A549 (cell line): ENCODE results near the gene IFI44L.

Source experiments
- CTCF ChIP-seq: fragments of >200 bp; sonication (Bioruptor Twin); formaldehyde crosslinking; IDR thresholded peaks from 3 replicates; pipeline ENCODE4 v1.5.1; 2016
- EP300 ChIP-seq, 2 experiments: fragments of >200 bp; sonication (Bioruptor Twin); formaldehyde crosslinking; IDR thresholded peaks; 2 replicates in 1 of 2; 3 replicates in 1 of 2; pipeline ENCODE4 v1.6.1; 2016 to 2017
- MAX ChIP-seq: IDR thresholded peaks from 2 replicates; pipeline ENCODE4 v1.6.1; 2012
- MYC ChIP-seq: IDR thresholded peaks from 2 replicates; pipeline ENCODE4 v1.6.1; 2012; ENCODE audit warnings: mild to moderate bottlenecking, inconsistent platforms, low read length, improper control_type of control experiment, borderline replicate concordance
- POLR2A ChIP-seq: IDR thresholded peaks from 2 replicates; pipeline ENCODE4 v1.6.1; 2012; ENCODE audit warnings: mild to moderate bottlenecking, low read length
- RAD21 ChIP-seq, 2 experiments: fragments of >200 bp in 1 of 2; sonication (Bioruptor Twin) in 1 of 2; formaldehyde crosslinking in 1 of 2; IDR thresholded peaks in 1 of 2; conservative IDR thresholded peaks in 1 of 2; 2 replicates in 1 of 2; 3 replicates in 1 of 2; pipeline ENCODE4 v1.6.1; 2012 to 2018; ENCODE audit warnings: inconsistent platforms in 1 of 2
- RNF2 ChIP-seq: fragments of 200-600 bp; sonication (generic); IDR thresholded peaks from 2 replicates; pipeline ENCODE4 v1.6.1; 2016; ENCODE audit warnings: low read depth, mild to moderate bottlenecking, antibody characterized with exemption, moderate library complexity, borderline replicate concordance

GRCh38 chr1:78676347-78676982 is 56.2 kb downstream of the IFI44L start:
- no peak for TF ChIP-seq MYC
- TF ChIP-seq CTCF = peak; percentile 77
- no peak for TF ChIP-seq EP300 (IDR thresholded peaks at IDR 0.05)
- peak; percentile 67 to 73 for TF ChIP-seq RAD21 (conservative IDR thresholded peaks at IDR 0.05 in 1 of 2, IDR thresholded peaks at IDR 0.05 in 1 of 2)
- no peak for TF ChIP-seq POLR2A
- TF ChIP-seq MAX = no peak
- TF ChIP-seq RNF2 = no peak
